CD14-positive monocyte (primary cell): ENCODE data around the gene METTL17. TPM values are rescaled to one million over a fixed set of nuclear protein-coding genes. Genes with fewer than 3 reads are reported as not detected.
A peak's percentile ranks its signal among the peaks of the same experiment; 100 is the strongest.

ENCODE experiments used
- DNase-seq, 3 donors: peaks; one replicate each; pipeline ENCODE4 v3.0.0-alpha.2; 2011 to 2022
- H2AFZ ChIP-seq: 2 replicates; pipeline ENCODE4 v1.6.0; 2012; ENCODE audit warnings: mild to moderate bottlenecking, low read depth, low read length, inconsistent platforms; ENCODE audit not compliant: insufficient read depth, poor library complexity, severe bottlenecking
- H3K27ac ChIP-seq, 2 donors: 1 replicate in 1 of 2; 2 replicates in 1 of 2; pipeline ENCODE4 v1.5.1; 2012 to 2013; ENCODE audit warnings: low read length in 2 of 2, control low read depth in 1 of 2, inconsistent platforms in 1 of 2, low read depth in 1 of 2, mild to moderate bottlenecking in 1 of 2
- H3K27me3 ChIP-seq, 2 donors: one replicate each; pipeline versions ENCODE4 v1.6.0 to v1.6.1; 2011 to 2013; ENCODE audit warnings: low read length in 2 of 2; ENCODE audit not compliant: control insufficient read depth in 2 of 2, insufficient read depth in 2 of 2
- H3K36me3 ChIP-seq, 2 donors: replicated peaks in 1 of 2; 1 replicate in 1 of 2; 2 replicates in 1 of 2; pipeline versions ENCODE4 v1.5.1 to v1.6.1; 2012 to 2013; ENCODE audit warnings: low read length in 2 of 2, control low read depth in 1 of 2, inconsistent platforms in 1 of 2, mild to moderate bottlenecking in 1 of 2; ENCODE audit not compliant: insufficient read depth in 2 of 2, control insufficient read depth in 1 of 2
- H3K4me1 ChIP-seq, 2 donors: 1 replicate in 1 of 2; 2 replicates in 1 of 2; pipeline versions ENCODE4 v1.5.1 to v1.6.1; 2012 to 2013; ENCODE audit warnings: low read length in 2 of 2, control low read depth in 1 of 2, inconsistent platforms in 1 of 2, mild to moderate bottlenecking in 1 of 2, moderate library complexity in 1 of 2; ENCODE audit not compliant: insufficient read depth in 2 of 2, control insufficient read depth in 1 of 2
- H3K4me2 ChIP-seq: replicated peaks from 2 replicates; pipeline ENCODE3; 2012; ENCODE audit warnings: low read length, moderate library complexity, mild to moderate bottlenecking; ENCODE audit not compliant: poor library complexity, severe bottlenecking; ENCODE audit errors: extremely low read depth
- H3K4me3 ChIP-seq, 3 experiments: fragments of 200-600 bp in 1 of 3; sonication (generic) in 1 of 3; replicated peaks in 1 of 3; 1 replicate in 2 of 3; 2 replicates in 1 of 3; pipeline ENCODE4 v1.5.1; 2011 to 2013; ENCODE audit warnings: low read length in 3 of 3, mild to moderate bottlenecking in 3 of 3, control low read depth in 2 of 3, low read depth in 2 of 3, inconsistent platforms in 1 of 3, moderate library complexity in 1 of 3
- H3K79me2 ChIP-seq: 2 replicates; pipeline ENCODE4 v1.6.0; 2012; ENCODE audit warnings: mild to moderate bottlenecking, control low read depth, inconsistent platforms, low read length, moderate library complexity; ENCODE audit not compliant: insufficient read depth
- H3K9ac ChIP-seq: 2 replicates; pipeline ENCODE4 v1.6.0; 2017; ENCODE audit warnings: low read length, mild to moderate bottlenecking; ENCODE audit not compliant: insufficient read depth, poor library complexity, severe bottlenecking
- H3K9me3 ChIP-seq, 2 donors: replicated peaks in 1 of 2; 1 replicate in 1 of 2; 2 replicates in 1 of 2; pipeline versions ENCODE4 v1.5.1 to v1.6.1; 2012 to 2013; ENCODE audit warnings: low read length in 2 of 2, control low read depth in 1 of 2; ENCODE audit not compliant: control insufficient read depth in 1 of 2, insufficient read depth in 1 of 2
- H4K20me1 ChIP-seq: 2 replicates; pipeline ENCODE4 v1.6.0; 2012; ENCODE audit warnings: mild to moderate bottlenecking, low read length, control low read depth, moderate library complexity; ENCODE audit not compliant: insufficient read depth
- H3K27ac Mint-ChIP-seq, 7 donors: one replicate each; pipeline ENCODE4 v1.8.0; 2020; ENCODE audit warnings: mild to moderate bottlenecking in 7 of 7, mixed read lengths in 7 of 7, moderate library complexity in 6 of 7, inconsistent platforms in 2 of 7
- H3K27me3 Mint-ChIP-seq, 3 donors: one replicate each; pipeline ENCODE4 v1.8.0; 2021 to 2022; ENCODE audit warnings: low read depth in 3 of 3, mild to moderate bottlenecking in 3 of 3, mixed read lengths in 3 of 3, moderate library complexity in 3 of 3, inconsistent platforms in 1 of 3
- H3K36me3 Mint-ChIP-seq, 2 donors: one replicate each; pipeline ENCODE4 v1.8.0; 2020; ENCODE audit warnings: mixed read lengths in 2 of 2, inconsistent platforms in 1 of 2, mild to moderate bottlenecking in 1 of 2
- H3K4me1 Mint-ChIP-seq: one replicate; pipeline ENCODE4 v1.8.0; 2020; ENCODE audit warnings: mild to moderate bottlenecking, mixed read lengths
- H3K4me3 Mint-ChIP-seq, 2 donors: one replicate each; pipeline ENCODE4 v1.8.0; 2020; ENCODE audit warnings: mild to moderate bottlenecking in 2 of 2, mixed read lengths in 2 of 2, moderate library complexity in 1 of 2
- H3K9me3 Mint-ChIP-seq, 7 donors: one replicate each; pipeline ENCODE4 v1.8.0; 2020 to 2022; ENCODE audit warnings: mixed read lengths in 7 of 7, mild to moderate bottlenecking in 6 of 7, moderate library complexity in 6 of 7, inconsistent platforms in 2 of 7
- WGBS: methylation state at CpG from one replicate; pipeline ENCODE4 v1.1.5; 2013; ENCODE audit warnings: missing lambda C conversion rate; ENCODE audit not compliant: insufficient coverage; 5-methylcytosine and 5-hydroxymethylcytosine counted together
- intact Hi-C, 2 donors: fragments of 100-400 bp; cut with micrococcal nuclease; formaldehyde crosslinking; loops; one replicate each; pipeline versions ENCODE4 v1.15.0 to v1.15.1; 2023
- polyA plus RNA-seq, 3 donors: library from polyadenylated mRNA; depleted of rRNA in 1 of 3; unstranded in 2 of 3; stranded (reverse) in 1 of 3; fragments of 300-500 nt in 2 of 3; fragments of >200 nt in 1 of 3; fragmentation: Illumina TruSeq in 2 of 3; gene quantifications; 1 replicate in 2 of 3; 2 replicates in 1 of 3; pipeline ENCODE4 v1.2.3, GENCODE V29; 2012 to 2021
- TF ChIP-seq, protein P1 (sequence below): fragments of 200-600 bp; IDR thresholded peaks from one replicate; pipeline ENCODE4 v1.8.0; 2022; ENCODE audit warnings: antibody characterized with exemption, mild to moderate bottlenecking

Gene METTL17
- polyA plus RNA-seq, 3 donors: 20.1 to 137 (median 21.1) TPM

DNA sequence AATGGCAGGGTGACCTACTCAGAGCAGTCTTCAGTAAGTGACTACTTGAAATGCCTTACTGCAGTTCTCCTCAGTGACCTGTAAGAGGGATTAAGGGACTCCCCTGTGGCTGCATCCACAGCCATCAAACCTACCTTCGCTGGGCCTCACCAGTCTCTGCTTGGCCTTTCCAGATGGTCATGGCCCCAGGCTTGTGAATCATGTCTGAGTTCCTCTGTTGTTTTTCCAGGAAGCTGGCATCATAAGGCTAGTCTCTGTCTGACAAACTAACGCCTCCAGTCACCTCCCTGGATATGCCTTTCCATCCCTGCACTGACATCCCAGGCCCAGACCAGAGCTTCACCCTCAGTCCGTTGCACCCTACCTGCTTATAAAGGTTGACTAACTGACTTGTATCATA is 20.4 kb upstream of the METTL17 start:
- H3K4me3 Mint-ChIP-seq: no peak overlapping the region
- TF ChIP-seq, protein P1, sequence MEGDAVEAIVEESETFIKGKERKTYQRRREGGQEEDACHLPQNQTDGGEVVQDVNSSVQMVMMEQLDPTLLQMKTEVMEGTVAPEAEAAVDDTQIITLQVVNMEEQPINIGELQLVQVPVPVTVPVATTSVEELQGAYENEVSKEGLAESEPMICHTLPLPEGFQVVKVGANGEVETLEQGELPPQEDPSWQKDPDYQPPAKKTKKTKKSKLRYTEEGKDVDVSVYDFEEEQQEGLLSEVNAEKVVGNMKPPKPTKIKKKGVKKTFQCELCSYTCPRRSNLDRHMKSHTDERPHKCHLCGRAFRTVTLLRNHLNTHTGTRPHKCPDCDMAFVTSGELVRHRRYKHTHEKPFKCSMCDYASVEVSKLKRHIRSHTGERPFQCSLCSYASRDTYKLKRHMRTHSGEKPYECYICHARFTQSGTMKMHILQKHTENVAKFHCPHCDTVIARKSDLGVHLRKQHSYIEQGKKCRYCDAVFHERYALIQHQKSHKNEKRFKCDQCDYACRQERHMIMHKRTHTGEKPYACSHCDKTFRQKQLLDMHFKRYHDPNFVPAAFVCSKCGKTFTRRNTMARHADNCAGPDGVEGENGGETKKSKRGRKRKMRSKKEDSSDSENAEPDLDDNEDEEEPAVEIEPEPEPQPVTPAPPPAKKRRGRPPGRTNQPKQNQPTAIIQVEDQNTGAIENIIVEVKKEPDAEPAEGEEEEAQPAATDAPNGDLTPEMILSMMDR: no peak

DNA sequence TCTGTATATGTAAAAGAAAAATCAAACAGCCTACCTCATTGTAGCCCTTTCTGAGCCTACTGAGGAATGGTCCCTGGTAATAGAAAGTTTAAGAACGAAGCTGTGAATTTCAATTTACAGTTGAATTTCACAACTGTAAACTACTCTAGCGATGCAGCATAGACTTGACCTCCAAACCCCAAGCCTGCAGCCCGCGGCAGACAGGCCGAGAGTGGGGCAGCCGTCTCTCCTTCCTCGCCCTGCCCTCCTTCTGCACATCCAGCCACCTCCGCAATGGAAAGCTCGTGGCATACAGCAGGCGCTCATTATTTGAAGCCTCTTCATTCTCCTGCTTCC is 19.2 kb upstream of the METTL17 start:
- H3K9ac ChIP-seq: peak overlapping the region; percentile 69

More for the DNA sequence above, 20.4 kb upstream of the METTL17 start:
- H3K36me3 ChIP-seq: no peaks in the 10 kb centered on the region
- H2AFZ ChIP-seq: no peak overlapping the region
- Mint-ChIP-seq H3K9me3 (peaks cover 0 to 1% (median 0%) of the 10 kb centered on the region in 7 donors), H3K4me1 (peaks cover 24% of the 10 kb centered on the region), H3K36me3 (no peaks in the 10 kb centered on the region), H3K27me3 (peaks cover 4 to 11% (median 6%) of the 10 kb centered on the region in 3 donors), H3K27ac (no peak overlapping the region)
- no peak overlapping the region for H3K4me2 ChIP-seq
- no peaks in the 10 kb centered on the region for H4K20me1 ChIP-seq
- H3K27ac ChIP-seq: no peak overlapping the region
- no peaks in the 10 kb centered on the region for H3K79me2 ChIP-seq
- no peaks in the 10 kb centered on the region for H3K27me3 ChIP-seq
- intact Hi-C loops: no loop called here
- DNase-seq: no peak
- 92% methylated on average over 2 of the region's 3 CpGs for WGBS
- H3K9ac ChIP-seq: no peak overlapping the region
- peaks cover 10 to 16% of the 10 kb centered on the region in 2 donors for H3K4me1 ChIP-seq
- no peaks in the 10 kb centered on the region for H3K9me3 ChIP-seq
- no peak overlapping the region for H3K4me3 ChIP-seq

More for the DNA sequence above, 19.2 kb upstream of the METTL17 start:
- H3K27ac Mint-ChIP-seq: peak overlapping the region in 5 of 7 donors; percentile 70 to 89 (median 80)
- H3K4me2 ChIP-seq: peak overlapping the region; percentile 93
- intact Hi-C loops: loop anchor here (5.0 to 10.0 kb wide), 3 partner anchors 113 to 276 kb away; no protein-coding TSS in a partner anchor
- no peaks in the 10 kb centered on the region for H3K36me3 Mint-ChIP-seq
- no peaks in the 10 kb centered on the region for H3K9me3 ChIP-seq
- H3K4me1 ChIP-seq: peaks cover 10 to 16% of the 10 kb centered on the region in 2 donors
- H3K4me3 Mint-ChIP-seq: peak overlapping the region; percentile 91 to 96
- H3K4me3 ChIP-seq: peak overlapping the region; percentile 70 to 92 (median 87)
- peak overlapping the region in 1 of 2 donors; percentile 68 for H3K27ac ChIP-seq
- H2AFZ ChIP-seq: peak overlapping the region; percentile 99
- 3% methylated on average over 6 of the region's 10 CpGs for WGBS
- H3K9me3 Mint-ChIP-seq: peaks cover 0 to 1% (median 0%) of the 10 kb centered on the region in 7 donors
- H4K20me1 ChIP-seq: no peaks in the 10 kb centered on the region
- H3K27me3 ChIP-seq: no peaks in the 10 kb centered on the region
- TF ChIP-seq, protein P1: no peak
- H3K27me3 Mint-ChIP-seq: peaks cover 4 to 11% (median 8%) of the 10 kb centered on the region in 3 donors
- H3K4me1 Mint-ChIP-seq: peaks cover 24% of the 10 kb centered on the region
- H3K79me2 ChIP-seq: no peaks in the 10 kb centered on the region
- DNase-seq: no peak
- no peaks in the 10 kb centered on the region for H3K36me3 ChIP-seq
